Cardiac septum (tissue), 1 donor: ENCODE results near the gene NSUN2. TPM values are rescaled to one million over a fixed set of nuclear protein-coding genes. Genes with fewer than 3 reads are reported as not detected.

Source experiments
- total RNA-seq: library from RNA; stranded (reverse); fragmentation: NEBNext Ultra II Directional; extraction: Animal tissue kit (Norgen Biotek cat#: 25700); gene quantifications from one replicate; pipeline ENCODE4 v1.2.1, GENCODE V29; 2021
- donor health status: DM: no; HTN: no; CAD: no.

Gene NSUN2
- total RNA-seq, 1 donor from 2014 or later = 39.9 TPM

Other genes starting within 250 kb of the NSUN2 start
- gene UBE2QL1, start 184.2 kb downstream of the NSUN2 start, total RNA-seq = 13.1 TPM
- gene SRD5A1, start 396 bp upstream of the NSUN2 start, total RNA-seq = 4.2 TPM
- 18.4 TPM for gene TENT4A, start 80.4 kb upstream of the NSUN2 start, total RNA-seq